Activated CD4-positive, alpha-beta memory T cell treated with anti-CD3 and anti-CD28 coated beads, Interleukin-2, amount 10 ng/mL, durations not matched to agents 7 days and 5 days (primary cell): ENCODE data around the gene WDR5B. TPM values are rescaled to one million over a fixed set of nuclear protein-coding genes. Genes with fewer than 3 reads are reported as not detected.

ENCODE experiments used
- CTCF ChIA-PET: fragments of 350-600 bp; sonication (Branson Sonifier 250); formaldehyde crosslinking; loops from one replicate; lab custom pipeline; 2021; ENCODE audit warnings: antibody characterized with exemption, inconsistent platforms; lab: Charles Lee
- POLR2A ChIA-PET: fragments of 350-600 bp; sonication (Branson Sonifier 250); formaldehyde crosslinking; loops from one replicate; lab custom pipeline; 2021; ENCODE audit warnings: antibody characterized with exemption; lab: Charles Lee
- DNase-seq: peaks from one replicate; pipeline ENCODE4 v3.0.0-alpha.2; 2020
- H3K27ac Mint-ChIP-seq: one replicate; pipeline ENCODE4 v1.8.0; 2021; ENCODE audit warnings: mild to moderate bottlenecking, mixed read lengths
- H3K27me3 Mint-ChIP-seq: one replicate; pipeline ENCODE4 v1.8.0; 2021; ENCODE audit warnings: mixed read lengths
- H3K36me3 Mint-ChIP-seq: one replicate; pipeline ENCODE4 v1.8.0; 2021; ENCODE audit warnings: low read depth, mixed read lengths
- H3K4me1 Mint-ChIP-seq: one replicate; pipeline ENCODE4 v1.8.0; 2021; ENCODE audit warnings: mixed read lengths
- H3K4me3 Mint-ChIP-seq: one replicate; pipeline ENCODE4 v1.8.0; 2021; ENCODE audit warnings: mild to moderate bottlenecking, mixed read lengths
- H3K9me3 Mint-ChIP-seq: one replicate; pipeline ENCODE4 v1.8.0; 2021; ENCODE audit warnings: mixed read lengths
- total RNA-seq, 2 experiments: library from RNA; stranded (reverse); gene quantifications; one replicate each; pipeline ENCODE4 v1.2.3, GENCODE V29; 2021

WDR5B gene
- total RNA-seq, 2 experiments from 2014 or later: 5.5 to 5.7 TPM

- ChIA-PET POLR2A (interaction anchor here (0.9 to 1.2 kb wide), 2 partner anchors 19 to 22 kb away, joined by 3 read pairs; partner anchors contain the start of gene MIX23), CTCF (interaction anchor here (0.9 to 1.0 kb wide), 2 partner anchors 12 to 22 kb away, joined by 3 read pairs; partner anchors contain the start of gene MIX23)
- H3K4me1 Mint-ChIP-seq: peaks cover 6% of the 10 kb centered on the region
Observed at GRCh38 chr3:122405015-122405414, 10.8 kb downstream of the WDR5B start.

DNA sequence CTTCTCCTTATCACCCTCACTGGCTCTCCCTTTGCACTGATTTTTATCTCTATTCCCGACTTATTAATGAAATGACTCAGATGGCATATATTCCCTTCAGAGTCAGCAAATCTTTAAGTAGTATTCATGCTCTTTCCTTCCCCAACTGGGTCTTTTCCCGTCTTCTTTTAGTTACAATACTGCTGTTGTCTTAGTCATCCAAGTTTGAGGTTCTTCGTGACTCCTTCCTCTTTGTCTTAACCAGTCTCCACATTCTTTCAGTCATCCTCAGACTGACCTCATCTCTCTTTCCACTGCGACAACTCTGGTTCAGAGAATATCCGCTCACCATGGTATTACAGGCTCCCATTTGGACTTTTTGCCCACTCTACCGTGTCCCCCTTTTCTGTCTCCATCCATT, 12.4 kb downstream of the WDR5B start:
- no peaks in the 10 kb centered on the region for H3K9me3 Mint-ChIP-seq
- CTCF ChIA-PET: interaction anchor here (0.6 kb wide), 1 partner anchor 857 kb away, joined by 3 read pairs; no protein-coding TSS in a partner anchor
- DNase-seq: no peak
- no peak overlapping the region for H3K27ac Mint-ChIP-seq
- H3K4me3 Mint-ChIP-seq: no peak overlapping the region
- POLR2A ChIA-PET: interaction anchor here (1.3 to 1.7 kb wide), 2 partner anchors 12 to 20 kb away, joined by 4 to 5 read pairs; partner anchors contain the start of genes FAM162A and WDR5B
- H3K36me3 Mint-ChIP-seq: peaks cover 45% of the 10 kb centered on the region
- H3K4me1 Mint-ChIP-seq: peaks cover 2% of the 10 kb centered on the region
- H3K27me3 Mint-ChIP-seq: no peaks in the 10 kb centered on the region

More at GRCh38 chr3:122405015-122405414, 10.8 kb downstream of the WDR5B start:
- DNase-seq: no peak
- H3K4me3 Mint-ChIP-seq: no peak overlapping the region
- peaks cover 51% of the 10 kb centered on the region for H3K36me3 Mint-ChIP-seq
- H3K27ac Mint-ChIP-seq: no peak overlapping the region
- no peaks in the 10 kb centered on the region for H3K9me3 Mint-ChIP-seq
- H3K27me3 Mint-ChIP-seq: no peaks in the 10 kb centered on the region

GRCh38 chr3:122398920-122399319, 16.9 kb downstream of the WDR5B start:
- no peak for DNase-seq
- Mint-ChIP-seq H3K4me1 (peaks cover 19% of the 10 kb centered on the region), H3K36me3 (peaks cover 17% of the 10 kb centered on the region), H3K4me3 (no peak overlapping the region), H3K27me3 (no peaks in the 10 kb centered on the region), H3K9me3 (no peaks in the 10 kb centered on the region), H3K27ac (no peak overlapping the region)
- CTCF ChIA-PET: interaction anchor here (1.0 kb wide), 1 partner anchor 15 kb away, joined by 3 read pairs; the partner anchor contains the start of gene FAM162A
- POLR2A ChIA-PET: no interaction called here

- no peaks in the 10 kb centered on the region for H3K27me3 Mint-ChIP-seq
- CTCF ChIA-PET: interaction anchor here (0.7 kb wide), 1 partner anchor 13 kb away, joined by 3 read pairs; the partner anchor contains the start of gene FAM162A
- H3K4me1 Mint-ChIP-seq: peaks cover 21% of the 10 kb centered on the region
- H3K36me3 Mint-ChIP-seq: peaks cover 4% of the 10 kb centered on the region
- H3K9me3 Mint-ChIP-seq: no peaks in the 10 kb centered on the region
- POLR2A ChIA-PET: no interaction called here
- no peak overlapping the region for H3K4me3 Mint-ChIP-seq
- H3K27ac Mint-ChIP-seq: no peak overlapping the region
- DNase-seq: no peak
Observed at GRCh38 chr3:122397201-122397600, 18.7 kb downstream of the WDR5B start.

DNA sequence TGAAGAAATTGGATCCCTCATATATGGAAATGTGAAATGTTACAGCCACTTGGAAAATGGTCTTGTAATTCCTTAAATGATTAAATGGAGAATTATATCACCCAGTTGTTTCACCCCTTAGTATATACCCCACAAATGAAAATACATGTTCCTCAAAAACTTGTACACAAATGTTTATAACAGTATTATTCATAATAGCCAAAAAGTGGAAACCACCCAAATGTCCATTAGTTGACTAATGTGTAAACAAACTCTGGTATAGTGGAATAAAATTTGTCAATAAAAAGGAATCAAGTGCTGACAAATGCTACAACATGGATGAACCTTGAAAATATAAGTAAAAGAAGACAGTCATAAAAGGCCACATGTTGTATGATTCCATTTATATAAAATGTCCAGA, 19.4 kb downstream of the WDR5B start:
- Mint-ChIP-seq H3K4me3 (no peak overlapping the region), H3K4me1 (peaks cover 21% of the 10 kb centered on the region), H3K9me3 (no peaks in the 10 kb centered on the region), H3K27me3 (no peaks in the 10 kb centered on the region), H3K36me3 (peaks cover 4% of the 10 kb centered on the region), H3K27ac (no peak overlapping the region)
- no peak for DNase-seq
- ChIA-PET POLR2A (interaction anchor here (1.5 kb wide), 1 partner anchor 12 kb away, joined by 7 read pairs; the partner anchor contains the start of gene FAM162A), CTCF (interaction anchor here (1.3 to 1.5 kb wide), 2 partner anchors 13 to 20 kb away, joined by 4 to 6 read pairs; partner anchors contain the start of gene FAM162A)

DNA sequence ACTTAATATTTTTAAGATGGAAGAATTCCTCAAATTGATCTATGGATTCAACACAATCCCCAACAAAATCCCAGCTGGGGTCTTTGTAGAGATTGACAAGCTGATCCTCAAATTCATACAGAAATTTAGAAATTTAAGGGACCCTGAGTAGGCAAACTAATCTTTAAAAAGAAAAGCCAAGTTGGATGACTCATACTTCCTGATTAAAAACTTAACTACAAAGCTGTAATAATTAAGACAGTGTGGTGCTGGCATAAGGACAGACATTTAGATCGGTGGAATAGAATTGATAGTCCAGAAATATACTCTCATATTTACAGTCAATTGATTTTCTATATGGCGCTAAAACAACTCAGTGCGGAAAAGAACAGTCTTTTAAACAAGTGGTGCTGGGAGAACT, 20.3 kb downstream of the WDR5B start:
- no peaks in the 10 kb centered on the region for H3K9me3 Mint-ChIP-seq
- H3K4me3 Mint-ChIP-seq: no peak overlapping the region
- CTCF ChIA-PET: interaction anchor here (1.3 to 1.5 kb wide), 2 partner anchors 12 to 21 kb away, joined by 4 to 6 read pairs; partner anchors contain the start of gene FAM162A
- no peaks in the 10 kb centered on the region for H3K27me3 Mint-ChIP-seq
- POLR2A ChIA-PET: interaction anchor here (0.7 to 1.5 kb wide), 2 partner anchors 11 to 141 kb away, joined by 3 to 7 read pairs; partner anchors contain the start of gene FAM162A
- H3K36me3 Mint-ChIP-seq: peaks cover 4% of the 10 kb centered on the region
- H3K27ac Mint-ChIP-seq: no peak overlapping the region
- H3K4me1 Mint-ChIP-seq: peaks cover 21% of the 10 kb centered on the region
- DNase-seq: no peak

DNA sequence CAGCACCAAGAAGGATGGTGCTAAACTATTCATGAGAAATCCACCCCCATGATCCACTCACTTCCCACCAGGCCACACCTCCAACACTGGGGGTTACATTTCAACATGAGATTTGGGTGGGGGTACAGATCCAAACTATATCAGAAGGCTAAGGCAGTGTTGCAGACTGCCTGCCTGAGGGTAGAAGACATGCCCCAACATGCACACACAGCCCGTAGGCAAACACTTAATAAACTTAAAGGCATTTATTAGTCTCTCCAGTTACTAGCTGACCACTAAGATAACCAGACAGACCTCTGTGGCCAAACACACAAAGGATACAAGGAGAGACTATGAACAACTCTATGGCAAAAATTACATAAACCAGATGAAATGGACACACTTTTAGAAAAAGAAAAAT, 21.7 kb downstream of the WDR5B start:
- H3K27ac Mint-ChIP-seq: no peak overlapping the region
- no peak overlapping the region for H3K4me3 Mint-ChIP-seq
- POLR2A ChIA-PET: interaction anchor here (1.8 kb wide), 2 partner anchors 22 to 285 kb away, joined by 6 to 9 read pairs; partner anchors contain the start of gene WDR5B
- H3K9me3 Mint-ChIP-seq: no peaks in the 10 kb centered on the region
- no peaks in the 10 kb centered on the region for H3K27me3 Mint-ChIP-seq
- CTCF ChIA-PET: interaction anchor here (2.0 to 3.3 kb wide), 4 partner anchors 11 to 285 kb away, joined by 13 to 59 read pairs (median 16); partner anchors contain the start of genes FAM162A, MIX23 and WDR5B
- no peaks in the 10 kb centered on the region for H3K36me3 Mint-ChIP-seq
- no peak for DNase-seq
- peaks cover 21% of the 10 kb centered on the region for H3K4me1 Mint-ChIP-seq

DNA sequence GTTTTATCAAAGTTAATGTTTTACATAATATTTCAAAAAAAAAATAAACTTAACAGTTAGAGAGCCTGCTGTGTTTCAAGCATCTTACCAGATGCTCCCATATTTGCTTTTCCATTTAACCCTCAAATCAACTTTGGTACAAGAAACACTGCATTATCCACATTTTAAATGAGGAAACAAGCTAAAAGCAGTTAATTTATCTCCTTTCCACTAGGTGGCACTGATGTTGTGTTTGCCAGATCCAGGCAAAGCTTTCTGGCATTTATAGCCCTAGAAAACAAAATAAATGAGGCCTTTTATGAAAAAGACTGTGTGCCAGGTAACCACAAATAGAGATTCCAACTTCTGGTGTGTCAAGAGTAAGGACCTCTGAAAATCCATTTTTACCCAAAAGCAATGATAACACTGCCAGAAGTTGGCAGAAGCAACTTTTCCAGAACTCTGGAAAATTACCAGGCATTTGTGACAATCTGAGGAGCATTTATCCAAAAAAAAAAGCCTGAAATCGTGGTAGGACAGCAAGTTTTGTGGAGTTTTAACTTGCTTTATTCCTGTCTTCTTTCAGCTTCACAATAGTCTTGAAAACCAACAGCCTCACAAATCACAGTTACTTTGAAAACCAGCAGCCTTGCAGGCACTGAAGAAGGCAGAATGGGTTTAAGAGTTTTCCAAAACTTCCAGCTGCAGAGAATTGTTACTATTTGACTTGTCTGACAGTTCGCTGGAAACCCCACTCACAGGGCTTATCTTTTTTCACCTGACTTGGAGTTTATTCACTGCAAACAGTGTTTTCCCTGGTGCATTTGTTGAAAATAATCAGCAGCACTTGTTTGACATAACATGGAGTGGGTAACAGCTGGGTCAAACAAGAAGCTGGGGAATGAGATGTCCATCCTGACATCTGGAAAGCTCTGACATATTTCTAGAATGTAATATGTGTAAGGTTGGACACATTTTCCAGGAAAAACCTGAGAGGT, 22.7 kb downstream of the WDR5B start:
- H3K4me3 Mint-ChIP-seq: no peak overlapping the region
- H3K4me1 Mint-ChIP-seq: peaks cover 25% of the 10 kb centered on the region
- H3K27me3 Mint-ChIP-seq: no peaks in the 10 kb centered on the region
- H3K9me3 Mint-ChIP-seq: no peaks in the 10 kb centered on the region
- ChIA-PET POLR2A (interaction anchor here (1.0 to 2.0 kb wide), 6 partner anchors 9 to 286 kb away, joined by 4 to 10 read pairs (median 7); partner anchors contain the start of genes FAM162A, KPNA1, MIX23 and WDR5B), CTCF (interaction anchor here (0.5 to 3.3 kb wide), 21 partner anchors 10 to 847 kb away, joined by 3 to 59 read pairs (median 3); partner anchors contain the start of genes FAM162A, KPNA1, MIX23 and POLQ)
- peak; percentile 23 for DNase-seq
- no peaks in the 10 kb centered on the region for H3K36me3 Mint-ChIP-seq
- no peak overlapping the region for H3K27ac Mint-ChIP-seq

DNA sequence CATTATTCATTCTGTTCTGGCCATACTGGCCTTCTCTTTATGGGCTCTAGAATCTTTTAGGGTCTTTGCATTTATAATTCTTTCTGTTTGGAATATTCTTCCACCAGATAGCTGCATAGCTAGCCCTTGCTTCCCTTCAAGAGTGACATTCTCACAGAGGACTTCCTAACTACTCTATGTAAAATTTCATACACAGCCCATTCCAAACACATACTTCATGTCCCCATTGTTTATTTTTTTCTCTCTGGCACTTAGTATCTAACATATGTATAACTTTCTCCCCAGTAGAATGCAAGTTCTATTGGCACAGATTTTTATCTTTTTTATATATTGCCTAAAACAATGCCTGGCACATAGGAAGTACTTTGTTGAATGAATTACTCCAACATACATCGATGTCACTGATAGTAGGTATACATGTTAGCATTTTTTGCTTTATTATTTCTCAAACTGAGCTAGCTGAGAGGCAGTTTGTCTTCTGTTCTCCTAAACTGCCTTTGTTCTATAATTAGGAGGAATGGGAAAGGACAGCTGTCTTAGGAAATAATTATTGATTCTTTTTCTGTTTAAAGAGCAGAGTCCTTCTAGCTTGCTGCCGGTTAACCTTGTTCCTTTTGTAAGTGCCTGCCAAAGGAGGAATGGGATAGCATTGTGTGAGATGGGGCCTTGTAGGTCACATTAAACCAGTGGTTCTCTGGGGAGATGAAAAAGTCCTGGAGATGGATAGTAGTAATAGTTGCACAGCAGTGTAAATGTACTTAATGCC, 24.0 kb downstream of the WDR5B start:
- Mint-ChIP-seq H3K4me3 (no peak overlapping the region), H3K36me3 (peaks cover 7% of the 10 kb centered on the region), H3K9me3 (no peaks in the 10 kb centered on the region), H3K27ac (no peak overlapping the region), H3K27me3 (no peaks in the 10 kb centered on the region), H3K4me1 (peaks cover 31% of the 10 kb centered on the region)
- ChIA-PET CTCF (interaction anchor here (0.8 to 3.3 kb wide), 8 partner anchors 8 to 638 kb away, joined by 3 to 59 read pairs (median 4); partner anchors contain the start of genes FAM162A, KPNA1 and MIX23), POLR2A (interaction anchor here (2.0 kb wide), 1 partner anchor 9 kb away, joined by 10 read pairs; the partner anchor contains the start of gene MIX23)
- no peak for DNase-seq

DNA sequence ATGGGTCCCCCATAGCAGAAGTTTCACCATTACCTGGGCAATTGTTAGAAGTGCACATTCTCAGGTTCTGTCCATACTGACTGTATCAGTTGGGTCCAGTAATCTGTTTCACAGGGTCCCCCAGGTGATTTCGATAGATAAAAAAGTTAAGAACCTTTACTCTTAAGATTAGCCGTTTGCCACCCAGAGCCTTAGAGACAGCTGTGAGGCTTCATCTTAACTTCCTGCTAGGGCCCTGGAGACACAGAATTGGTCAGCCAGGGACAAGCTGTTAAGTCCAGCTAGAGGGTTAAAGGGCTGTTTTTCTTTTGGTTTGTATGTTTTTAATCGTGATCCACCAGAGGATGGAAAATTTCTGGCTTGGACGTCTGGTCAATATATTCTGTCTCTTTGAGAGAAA, 25.2 kb downstream of the WDR5B start:
- H3K9me3 Mint-ChIP-seq: no peaks in the 10 kb centered on the region
- H3K4me1 Mint-ChIP-seq: peaks cover 36% of the 10 kb centered on the region
- no peak overlapping the region for H3K27ac Mint-ChIP-seq
- ChIA-PET POLR2A (no interaction called here), CTCF (interaction anchor here (1.0 to 1.6 kb wide), 3 partner anchors 26 to 288 kb away, joined by 3 to 7 read pairs (median 3); partner anchors contain the start of gene WDR5B)
- H3K4me3 Mint-ChIP-seq: no peak overlapping the region
- no peak for DNase-seq
- H3K27me3 Mint-ChIP-seq: no peaks in the 10 kb centered on the region
- H3K36me3 Mint-ChIP-seq: peaks cover 14% of the 10 kb centered on the region

GRCh38 chr3:122389892-122390291, 26.0 kb downstream of the WDR5B start:
- Mint-ChIP-seq H3K9me3 (no peaks in the 10 kb centered on the region), H3K36me3 (peaks cover 15% of the 10 kb centered on the region), H3K4me1 (peaks cover 34% of the 10 kb centered on the region), H3K4me3 (no peak overlapping the region), H3K27me3 (no peaks in the 10 kb centered on the region), H3K27ac (no peak overlapping the region)
- ChIA-PET POLR2A (no interaction called here), CTCF (interaction anchor here (1.0 to 1.2 kb wide), 3 partner anchors 26 to 169 kb away, joined by 3 read pairs; partner anchors contain the start of gene WDR5B)
- no peak for DNase-seq
